Glomerular visceral epithelial cell (primary cell): ENCODE measurements around the gene MYBPC2.
A peak's percentile ranks its signal among the peaks of the same experiment; 100 is the strongest.

Experiments
- DNase-seq: peaks from one replicate; pipeline ENCODE4 v3.0.0-alpha.2; 2016; ENCODE audit errors: extremely low spot score

The MYBPC2 gene

DNA sequence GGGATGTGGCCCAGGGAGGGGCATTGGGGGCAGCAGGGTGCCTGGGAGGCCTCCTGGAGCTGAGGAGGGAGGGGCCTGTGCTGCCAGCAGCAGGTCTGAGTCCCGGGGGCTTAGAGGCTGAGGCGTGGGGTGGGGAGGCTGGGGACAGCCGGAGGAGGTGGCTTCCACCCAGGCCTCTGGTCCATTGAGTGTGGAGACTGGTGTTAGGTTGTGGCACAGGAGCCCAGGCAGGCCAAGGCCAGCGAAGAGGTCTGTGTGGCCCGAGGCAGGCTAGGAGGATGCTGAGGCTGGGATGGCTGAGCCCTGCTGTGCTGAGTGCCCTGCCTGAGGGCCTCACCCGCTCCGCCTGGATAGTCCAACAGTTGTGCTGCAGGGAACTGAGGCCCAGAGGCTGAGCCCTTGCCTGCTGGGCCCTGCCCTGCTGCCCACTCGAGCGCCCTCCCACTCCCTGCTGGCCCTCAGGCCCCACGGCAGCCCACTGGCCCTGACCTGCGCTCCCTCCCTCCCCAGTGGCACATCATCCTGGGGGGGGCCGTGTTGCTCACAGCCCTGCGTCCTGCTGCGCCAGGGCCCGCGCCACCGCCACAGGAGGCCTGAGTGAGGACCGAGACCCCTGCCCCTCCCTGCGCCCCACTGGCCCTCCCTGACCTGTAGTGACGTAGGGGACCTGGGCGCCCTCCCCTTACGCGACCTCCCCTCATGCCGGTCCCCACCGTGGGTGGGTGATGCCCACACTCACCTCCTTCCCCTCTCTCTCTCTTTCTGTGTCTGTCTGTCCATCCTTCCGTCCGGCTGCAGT lies 48.9 kb downstream of the MYBPC2 start:
- DNase-seq: no peak

DNA sequence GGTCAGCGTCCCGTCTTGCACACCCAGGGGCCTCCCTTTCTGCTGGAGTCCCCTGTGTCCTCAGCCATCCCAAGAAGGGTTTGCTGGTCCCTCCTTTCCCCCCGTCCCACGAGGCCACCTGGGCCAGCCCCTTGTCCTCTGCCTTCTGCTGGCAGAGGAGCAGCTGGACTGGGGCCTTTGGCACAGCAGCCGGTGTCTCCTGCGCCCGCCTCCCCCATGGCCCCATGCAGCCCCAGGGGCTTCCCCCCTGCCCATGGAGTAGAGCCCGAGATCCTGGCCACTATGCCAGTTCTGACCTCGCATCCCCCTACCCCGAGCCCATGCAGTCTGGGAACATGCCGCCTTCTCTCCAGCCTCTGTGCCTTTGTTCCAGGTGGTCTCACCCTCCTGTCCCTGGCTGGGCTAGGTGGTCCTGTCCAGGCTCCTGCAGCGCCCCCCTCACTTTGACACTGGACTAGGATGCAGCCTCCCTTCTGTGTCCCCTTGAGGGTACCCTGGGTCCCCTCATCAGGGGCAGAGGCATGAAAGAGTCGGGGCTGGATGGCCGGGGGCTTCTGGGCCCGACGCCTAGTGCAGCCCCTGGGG lies 49.7 kb downstream of the MYBPC2 start:
- no peak for DNase-seq

DNA sequence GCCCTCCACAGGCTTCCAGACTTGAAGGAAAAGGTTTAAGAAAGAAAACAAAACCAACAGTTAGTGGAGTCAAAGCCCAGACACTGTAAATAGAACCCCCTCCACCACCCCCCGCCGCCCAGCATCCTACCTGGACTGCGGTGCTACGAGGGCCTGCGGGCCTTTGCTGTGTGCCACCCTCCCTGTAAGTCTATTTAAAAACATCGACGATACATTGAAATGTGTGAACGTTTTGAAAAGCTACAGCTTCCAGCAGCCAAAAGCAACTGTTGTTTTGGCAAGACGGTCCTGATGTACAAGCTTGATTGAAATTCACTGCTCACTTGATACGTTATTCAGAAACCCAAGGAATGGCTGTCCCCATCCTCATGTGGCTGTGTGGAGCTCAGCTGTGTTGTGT lies 50.2 kb downstream of the MYBPC2 start:
- no peak for DNase-seq

DNA sequence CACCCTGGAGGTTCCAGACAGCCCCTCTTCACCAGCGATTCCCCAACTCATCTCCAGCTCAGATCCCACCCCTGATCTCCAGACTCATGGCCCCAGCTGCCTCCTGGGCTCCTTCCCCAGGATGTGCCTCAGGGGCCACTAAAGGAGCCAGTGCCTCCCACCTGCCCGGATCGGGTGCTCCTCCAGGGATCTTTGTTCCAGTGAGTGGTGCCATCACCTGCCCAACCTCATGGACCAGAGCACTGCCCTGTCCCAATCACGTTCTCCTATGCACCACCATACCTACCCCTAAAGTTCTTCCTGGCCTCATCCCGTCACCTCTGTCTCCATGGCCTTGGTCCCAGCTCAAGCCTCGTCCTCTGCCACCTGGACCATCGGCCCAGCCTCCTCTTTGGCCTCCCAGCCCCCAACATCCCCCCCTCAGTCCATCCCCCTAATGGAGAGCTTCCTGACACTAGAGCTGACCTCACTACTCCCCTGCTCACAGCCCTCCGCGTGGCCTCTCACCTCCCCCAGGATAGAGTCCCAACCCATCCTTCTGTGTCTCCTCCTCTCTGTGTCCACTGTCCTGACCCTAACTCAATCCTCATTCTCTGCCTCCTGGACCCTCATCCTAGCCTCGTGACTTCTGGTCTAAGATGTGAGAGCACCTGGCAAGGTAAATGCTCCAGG lies 52.7 kb downstream of the MYBPC2 start:
- DNase-seq: no peak

DNA sequence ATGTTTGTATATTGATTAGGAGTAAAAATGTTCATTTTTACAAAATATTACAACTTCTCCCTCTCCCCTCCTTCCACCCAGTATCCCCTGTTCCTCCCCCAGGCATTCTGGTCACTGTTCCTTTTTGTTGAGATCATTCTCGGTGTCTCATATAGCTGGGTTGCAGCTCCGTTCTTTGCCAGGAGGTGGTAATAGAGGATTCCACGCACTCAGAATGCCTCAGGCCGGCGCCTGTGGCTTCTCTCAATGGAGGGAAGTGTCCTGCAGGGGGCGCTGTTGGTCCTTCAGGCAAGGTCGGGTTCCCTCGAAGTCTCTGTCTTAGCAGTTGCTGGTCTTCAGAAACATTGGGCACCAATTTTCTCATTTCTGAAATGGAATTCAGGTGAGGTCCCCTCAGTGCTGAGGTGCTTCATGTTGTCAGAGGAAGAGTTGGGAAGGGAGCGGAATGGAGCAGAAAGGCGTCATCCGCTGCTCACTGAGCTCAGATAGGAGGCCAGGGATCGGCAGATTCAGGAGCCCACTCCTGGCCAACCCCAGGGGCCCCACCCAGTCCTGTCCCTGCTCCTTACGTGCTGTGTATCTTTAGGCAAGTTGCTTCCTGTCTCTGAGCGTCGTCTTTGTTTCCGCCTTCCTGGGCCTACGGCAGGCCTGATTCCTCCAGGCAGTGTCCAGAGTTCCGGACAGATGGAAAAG lies 54.3 kb downstream of the MYBPC2 start:
- DNase-seq: peak; percentile 27

DNA sequence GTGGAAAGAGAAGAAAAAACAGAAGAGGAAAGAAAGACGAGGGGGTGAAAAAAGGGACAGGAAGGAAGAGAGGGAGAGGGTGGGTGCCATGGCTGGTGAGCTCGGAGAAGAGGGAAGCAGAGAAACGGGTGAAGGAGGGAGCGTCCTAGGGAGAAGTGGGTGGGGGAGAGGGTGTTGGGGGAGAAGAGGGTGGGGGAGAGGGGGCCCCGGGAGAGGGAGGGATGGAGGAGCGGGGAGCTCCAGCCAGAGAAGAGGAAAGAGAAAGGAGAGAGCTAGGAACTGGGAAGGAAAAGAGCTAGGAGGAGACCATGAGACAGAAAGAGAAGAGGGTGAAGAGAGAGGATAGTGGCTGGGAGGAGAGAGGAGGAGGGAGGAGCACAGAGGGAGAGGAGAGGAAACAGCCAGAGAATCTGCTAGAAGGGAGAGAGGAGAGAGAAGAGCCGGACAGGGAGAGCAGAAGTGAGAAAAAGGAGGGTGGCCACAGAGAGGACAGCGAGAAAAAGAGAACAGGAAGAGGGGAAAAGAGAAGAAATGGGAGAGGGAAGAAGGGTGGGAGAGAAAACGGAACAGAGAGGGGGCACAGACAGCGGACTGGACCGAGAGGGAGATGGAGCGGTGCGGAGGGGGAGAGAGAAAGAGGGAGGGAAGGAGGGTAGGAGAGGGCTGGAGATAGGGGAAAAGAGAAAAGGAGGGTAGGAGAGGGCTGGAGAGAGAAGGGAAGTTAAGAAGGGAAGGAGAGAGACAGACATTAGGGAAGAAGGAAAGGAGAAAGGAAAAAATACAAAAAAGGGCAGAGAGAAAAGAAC lies 55.9 kb downstream of the MYBPC2 start:
- DNase-seq: no peak

DNA sequence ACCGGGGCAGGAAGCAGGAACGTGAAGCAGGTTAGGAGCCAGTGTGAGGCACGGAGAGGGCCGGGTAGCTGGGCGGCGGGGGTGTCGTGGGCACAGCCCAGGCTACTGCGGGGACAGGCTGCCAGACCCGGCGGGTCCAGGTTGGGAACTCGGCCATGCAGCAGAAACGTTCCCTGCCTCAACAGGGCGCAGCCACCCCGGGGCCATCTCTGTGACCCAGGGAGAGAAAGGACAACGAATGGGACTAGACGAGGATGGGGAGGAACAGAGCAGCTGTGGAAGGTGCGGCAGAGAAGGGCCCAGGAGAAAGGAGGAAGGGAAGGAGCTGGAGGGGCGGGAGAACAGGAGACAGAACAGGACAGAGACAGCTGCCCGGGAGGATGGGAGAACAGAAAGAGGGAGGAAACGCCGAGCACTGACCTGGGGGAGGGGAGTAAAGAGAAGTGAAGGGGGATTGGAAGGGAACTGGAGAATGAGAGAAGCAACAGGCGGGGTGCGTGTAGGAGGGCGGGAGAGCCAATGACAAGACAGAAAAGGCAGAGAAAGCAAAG lies 56.8 kb downstream of the MYBPC2 start:
- no peak for DNase-seq

DNA sequence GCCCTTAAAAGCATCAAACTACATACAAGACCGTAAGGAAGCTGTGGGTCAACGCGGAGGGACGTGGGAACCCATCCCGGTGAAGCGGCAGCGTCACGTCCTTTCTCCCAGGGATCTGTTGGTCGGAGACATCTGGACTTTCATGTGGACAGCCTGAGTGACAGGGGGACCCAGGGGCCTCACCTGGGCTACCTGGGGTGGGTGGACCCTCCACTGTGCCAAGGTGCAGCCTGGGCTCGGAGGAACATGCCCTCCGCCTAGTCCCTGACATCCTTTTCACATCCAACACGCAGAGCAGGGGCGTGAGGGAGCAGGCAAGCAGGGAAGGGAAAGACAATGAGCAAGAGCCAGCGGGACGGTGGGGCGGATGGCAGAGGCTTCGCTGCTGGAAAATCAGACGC lies 57.7 kb downstream of the MYBPC2 start:
- DNase-seq: no peak

DNA sequence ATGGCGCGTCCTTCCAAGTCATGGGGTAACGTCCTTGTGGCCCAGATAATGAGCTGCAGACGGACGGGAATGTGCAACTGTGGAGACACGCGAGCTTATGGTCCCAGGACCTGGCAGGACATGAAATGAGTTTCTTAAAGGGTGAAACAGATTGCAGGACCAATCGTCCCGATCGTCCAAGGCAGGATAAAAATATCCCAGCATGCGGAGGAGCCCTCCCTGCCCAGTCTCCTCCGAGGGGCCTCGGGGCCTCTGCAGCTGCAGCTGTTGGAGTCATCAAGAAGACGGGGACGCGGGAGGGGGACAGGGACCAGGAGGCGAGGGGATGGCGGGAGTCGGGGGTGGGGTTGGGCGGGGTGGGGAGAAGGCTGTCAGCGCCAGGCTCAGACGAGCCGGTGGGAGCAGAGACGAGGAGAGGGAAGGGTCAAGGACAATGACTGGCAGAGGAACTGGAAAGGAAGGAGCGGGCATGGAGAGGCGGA lies 58.3 kb downstream of the MYBPC2 start:
- DNase-seq: no peak

DNA sequence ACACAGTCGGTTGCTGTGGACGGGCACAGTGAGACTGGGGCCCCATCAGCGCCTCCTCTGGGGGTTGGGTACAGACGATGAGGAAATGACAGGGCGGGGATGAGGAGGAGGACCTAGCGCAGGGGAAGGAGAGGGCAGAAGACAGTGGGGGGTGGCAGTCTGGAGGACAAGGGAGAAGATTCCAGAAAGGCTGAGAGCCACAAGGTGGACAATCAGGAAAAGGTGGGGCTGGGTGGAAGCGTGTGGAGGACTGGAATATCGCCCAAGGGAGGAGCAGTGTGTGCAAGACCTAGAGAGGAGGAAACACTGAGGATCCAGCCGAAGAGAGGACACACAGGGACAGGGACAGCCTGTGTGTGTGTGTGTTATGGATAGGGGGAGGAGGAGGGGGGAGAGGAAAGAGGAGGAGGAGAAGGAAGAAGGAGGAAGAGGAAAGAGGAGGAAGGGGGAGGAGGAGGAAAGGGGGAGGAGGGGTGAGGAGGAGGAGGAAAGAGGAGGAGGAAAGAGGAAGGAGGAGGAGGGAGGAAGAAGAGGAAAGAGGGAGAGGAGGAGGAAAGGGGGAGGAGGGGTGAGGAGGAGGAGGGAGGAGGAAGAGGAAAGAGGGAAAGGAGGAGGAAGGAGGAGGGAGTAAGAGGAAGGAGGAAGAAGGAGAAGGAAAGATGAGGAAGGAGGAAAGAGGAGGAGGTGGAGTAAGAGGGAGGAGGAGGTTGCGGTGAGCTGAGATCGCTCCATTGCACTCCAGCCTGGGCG lies 59.8 kb downstream of the MYBPC2 start:
- no peak for DNase-seq

DNA sequence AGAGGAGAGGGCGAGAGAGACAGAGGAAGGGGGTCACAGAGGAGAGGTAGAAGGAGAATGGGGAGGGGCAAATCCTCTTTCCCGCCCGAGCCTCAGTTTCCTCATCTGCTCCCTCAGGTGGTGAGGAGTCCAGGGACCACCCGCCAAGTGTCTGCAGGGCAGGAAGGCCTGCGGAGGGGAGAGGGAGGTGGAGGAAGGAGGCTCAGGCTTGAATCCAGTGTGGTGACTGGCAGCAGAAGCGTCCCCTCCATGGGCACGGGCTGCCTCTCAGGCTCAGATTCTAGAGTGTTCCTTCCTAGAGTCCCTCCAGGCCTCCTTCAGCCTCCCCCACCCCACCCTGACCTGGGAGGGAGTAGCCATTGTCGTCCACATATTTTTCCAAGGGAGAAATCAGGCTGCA lies 60.5 kb downstream of the MYBPC2 start:
- DNase-seq: no peak

DNA sequence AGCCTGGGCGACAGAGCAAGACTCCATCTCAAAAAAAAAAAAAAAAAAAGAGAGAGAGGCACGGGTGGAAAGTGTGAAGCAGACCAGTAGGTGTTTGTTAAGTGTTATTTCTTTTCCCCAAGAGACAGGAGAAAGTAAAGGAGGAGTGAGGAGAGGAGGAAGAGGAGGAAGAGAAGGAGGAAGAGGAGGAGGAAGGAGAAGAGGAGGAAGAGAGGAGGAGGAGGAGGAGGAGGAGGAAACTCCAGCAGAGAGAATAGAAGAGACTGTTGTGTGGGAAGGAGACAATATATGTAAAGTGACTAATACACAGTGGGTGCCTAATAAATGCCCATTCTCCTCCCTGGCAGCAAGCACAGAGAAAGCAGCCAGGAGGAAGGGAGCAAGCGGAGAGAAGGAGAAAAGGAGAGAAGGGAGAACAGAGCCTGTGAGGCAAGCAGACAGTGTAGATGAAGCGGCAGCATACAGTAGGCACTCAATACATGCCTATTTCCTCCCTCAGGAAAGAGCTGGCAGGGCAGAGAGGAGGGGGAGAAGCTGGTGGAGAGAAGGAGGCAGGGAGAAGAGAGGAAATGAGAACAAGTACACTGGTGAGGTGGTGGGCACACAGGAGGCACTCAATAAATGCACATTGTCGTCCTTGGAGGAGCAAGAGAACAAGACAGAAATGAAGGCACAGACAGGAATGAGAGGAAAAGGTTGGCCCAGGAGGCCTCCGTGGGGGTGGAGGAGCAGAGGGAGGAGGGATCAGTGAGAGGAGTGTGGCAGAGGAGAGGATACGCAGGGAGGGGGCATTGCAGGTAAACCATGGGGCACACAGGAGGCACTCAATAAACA lies 61.7 kb downstream of the MYBPC2 start:
- no peak for DNase-seq

DNA sequence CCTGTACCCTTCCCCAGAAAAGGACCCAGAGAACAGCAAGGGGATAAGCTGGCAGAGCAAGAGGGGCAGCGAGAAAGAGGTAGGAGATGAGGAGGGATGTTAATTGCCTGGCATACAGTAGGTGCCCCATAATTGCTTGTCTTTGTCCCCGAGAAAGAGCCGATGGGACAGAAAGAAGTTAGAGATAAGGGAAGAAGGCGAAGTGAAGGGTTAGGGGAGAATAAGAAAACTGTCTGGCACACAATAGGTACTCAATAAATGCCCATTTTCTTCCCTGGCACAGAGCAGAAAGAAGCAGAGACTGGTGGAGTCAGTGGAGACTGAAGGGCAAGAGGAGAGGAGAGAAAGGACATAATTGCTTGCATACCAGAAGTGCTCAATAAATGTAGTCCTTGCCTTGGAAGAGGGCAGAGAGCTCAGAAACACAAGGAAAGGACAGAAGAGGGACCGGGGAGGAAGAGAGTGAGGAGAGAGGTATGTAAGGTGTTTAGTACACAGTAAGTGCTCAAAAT lies 62.4 kb downstream of the MYBPC2 start:
- DNase-seq: no peak

DNA sequence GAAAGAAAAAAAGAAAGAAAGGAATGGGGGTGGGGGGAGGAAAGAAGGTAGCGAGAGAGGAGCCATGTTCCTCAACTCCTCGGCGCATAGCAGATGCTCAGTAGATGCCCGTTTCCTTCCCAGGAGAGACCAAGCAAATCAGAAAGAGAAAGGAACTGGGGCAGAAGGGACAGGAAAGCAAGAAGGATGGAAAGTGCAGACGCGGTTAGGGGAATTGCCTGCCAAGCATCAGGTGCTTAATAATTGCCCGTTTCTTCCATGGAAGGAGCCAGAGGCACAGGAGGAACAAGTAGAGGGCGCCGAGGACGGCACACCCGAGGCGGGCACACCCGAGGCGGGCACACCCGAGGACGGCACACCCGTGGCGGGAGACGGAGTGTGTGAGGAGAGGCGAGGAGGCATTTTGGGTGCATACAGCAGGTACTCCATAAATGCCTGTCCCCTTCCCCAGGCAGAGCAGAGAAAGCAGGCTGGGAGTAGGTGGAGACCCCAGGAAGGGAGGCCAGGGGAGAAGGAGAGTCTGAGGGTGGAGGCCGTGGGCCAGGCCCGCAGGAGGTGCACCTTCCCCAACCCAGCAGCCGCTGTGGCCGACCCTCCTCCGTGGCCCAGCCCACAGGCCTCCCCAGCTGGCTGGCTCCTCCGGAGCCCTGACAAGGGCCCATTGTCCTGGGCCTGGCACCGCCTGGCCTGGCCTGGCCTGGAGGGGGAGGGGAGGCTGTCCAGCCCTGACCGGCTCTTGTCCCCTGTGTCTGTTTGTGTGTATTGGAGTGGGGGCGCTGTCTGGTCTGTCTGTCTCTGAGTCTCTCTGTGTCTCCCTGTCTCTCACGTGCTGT lies 63.7 kb downstream of the MYBPC2 start:
- DNase-seq: no peak

DNA sequence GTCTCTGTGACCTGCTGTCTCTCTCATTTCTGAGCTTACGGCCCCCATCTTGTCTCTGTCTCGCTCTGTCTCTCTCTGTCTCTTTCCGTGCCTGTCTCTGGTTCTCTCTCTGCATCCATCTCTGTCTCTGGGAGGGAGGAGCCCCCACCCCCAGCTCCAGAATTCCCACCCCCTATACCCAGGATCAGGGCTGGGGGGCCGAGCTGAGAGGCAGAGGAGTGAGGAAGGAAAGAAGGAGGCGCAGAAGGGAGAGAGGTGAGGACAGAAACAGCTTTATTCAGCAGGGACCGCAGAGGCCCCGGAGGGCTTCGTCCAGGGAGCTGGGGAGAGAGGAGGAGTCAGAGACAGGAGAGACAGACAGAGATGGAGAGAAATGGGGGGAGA lies 64.3 kb downstream of the MYBPC2 start:
- no peak for DNase-seq

DNA sequence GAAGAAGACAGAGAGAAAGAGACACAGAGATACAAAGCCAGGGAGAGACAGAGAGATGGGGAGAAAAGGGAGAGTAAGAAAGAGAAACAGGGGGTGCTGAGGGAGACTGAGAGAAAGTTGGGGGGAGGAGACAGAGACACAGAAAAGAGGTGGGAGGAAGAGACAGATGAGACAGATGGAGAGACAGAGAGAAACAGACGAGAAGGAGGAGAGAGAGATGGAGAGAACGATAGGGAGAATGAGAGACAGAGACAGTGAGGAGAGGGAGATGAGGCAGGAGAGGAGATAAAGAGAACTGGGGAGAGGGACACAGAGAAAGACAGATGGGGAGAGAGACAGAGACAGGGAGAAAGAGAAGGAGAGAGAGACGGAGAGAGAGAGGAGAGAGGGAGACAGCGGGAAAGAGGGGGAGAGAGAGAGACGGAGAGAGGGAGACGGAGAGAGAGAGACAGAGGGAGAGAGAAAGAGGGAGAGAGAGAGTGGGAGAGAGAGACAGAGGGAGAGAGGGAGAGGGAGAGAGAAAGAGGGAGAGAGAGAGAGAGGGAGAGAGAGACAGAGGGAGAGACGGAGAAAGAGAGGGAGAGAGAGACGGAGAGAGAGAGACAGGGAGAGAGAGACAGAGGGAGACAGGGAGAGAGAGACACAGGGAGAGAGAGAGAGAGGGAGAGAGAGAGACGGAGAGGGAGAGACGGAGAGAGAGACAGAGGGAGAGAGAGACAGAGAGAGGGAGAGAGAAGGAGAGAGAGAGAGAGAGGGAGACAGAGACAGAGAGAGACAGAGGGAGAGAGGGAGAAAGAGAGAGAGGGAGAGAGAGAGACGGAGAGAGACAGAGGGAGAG lies 65.7 kb downstream of the MYBPC2 start:
- no peak for DNase-seq

DNA sequence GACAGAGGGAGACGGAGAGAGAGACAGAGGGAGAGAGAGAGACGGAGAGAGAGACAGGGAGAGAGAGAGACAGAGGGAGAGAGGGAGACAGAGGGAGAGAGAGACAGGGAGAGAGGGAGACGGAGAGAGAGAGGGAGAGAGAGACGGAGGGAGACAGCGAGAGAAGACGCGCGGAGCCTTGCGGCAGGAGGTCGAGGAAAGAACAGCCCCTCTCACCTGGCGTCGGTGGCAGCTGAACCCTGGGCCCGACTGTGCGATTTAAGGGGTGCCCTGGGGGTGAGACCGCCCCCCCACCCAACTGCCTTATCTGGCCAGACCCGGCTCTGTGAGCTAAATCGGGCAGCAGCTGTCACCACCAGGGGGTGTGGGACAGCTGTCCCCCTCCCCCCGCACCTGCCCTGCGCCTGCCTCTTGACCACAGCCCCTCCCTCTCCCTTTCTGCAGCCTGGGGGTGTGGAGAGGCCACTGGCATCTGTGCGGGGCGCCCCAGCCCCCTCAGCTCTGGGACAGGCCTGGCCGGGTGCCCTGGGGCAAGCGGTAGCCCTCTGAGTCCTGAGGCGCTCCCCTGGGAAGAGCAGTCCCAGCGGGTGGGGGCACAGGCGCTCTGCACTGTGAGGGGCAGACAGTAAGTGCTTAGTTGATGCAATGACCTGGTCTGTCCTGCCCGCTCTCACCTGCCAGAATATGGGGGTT lies 67.5 kb downstream of the MYBPC2 start:
- no peak for DNase-seq
